ENCODE results near the gene ANGPTL7.

DNA sequence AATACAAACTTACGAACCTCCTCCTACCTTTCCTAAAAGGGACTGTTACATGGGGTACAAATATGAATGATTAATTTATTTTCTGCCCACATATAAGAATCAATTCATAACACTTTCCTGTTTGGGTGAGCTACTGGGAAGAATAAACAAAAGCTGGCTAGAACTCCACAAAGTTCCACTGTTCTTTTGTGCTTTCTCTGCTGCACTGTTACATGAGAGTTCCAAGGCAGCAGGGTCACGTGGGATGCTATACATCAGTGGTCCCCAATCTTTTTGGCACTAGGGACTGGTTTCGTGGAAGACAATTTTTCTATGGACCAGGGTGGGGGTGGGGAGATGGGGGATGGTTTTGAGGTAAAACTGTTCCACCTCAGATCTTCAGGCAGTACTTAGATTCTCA is 2.2 kb upstream of the ANGPTL7 start:
- TF ChIP-seq POLR2A (IDR thresholded peaks at IDR 0.05): no peak
- TF ChIP-seq, protein P1, sequence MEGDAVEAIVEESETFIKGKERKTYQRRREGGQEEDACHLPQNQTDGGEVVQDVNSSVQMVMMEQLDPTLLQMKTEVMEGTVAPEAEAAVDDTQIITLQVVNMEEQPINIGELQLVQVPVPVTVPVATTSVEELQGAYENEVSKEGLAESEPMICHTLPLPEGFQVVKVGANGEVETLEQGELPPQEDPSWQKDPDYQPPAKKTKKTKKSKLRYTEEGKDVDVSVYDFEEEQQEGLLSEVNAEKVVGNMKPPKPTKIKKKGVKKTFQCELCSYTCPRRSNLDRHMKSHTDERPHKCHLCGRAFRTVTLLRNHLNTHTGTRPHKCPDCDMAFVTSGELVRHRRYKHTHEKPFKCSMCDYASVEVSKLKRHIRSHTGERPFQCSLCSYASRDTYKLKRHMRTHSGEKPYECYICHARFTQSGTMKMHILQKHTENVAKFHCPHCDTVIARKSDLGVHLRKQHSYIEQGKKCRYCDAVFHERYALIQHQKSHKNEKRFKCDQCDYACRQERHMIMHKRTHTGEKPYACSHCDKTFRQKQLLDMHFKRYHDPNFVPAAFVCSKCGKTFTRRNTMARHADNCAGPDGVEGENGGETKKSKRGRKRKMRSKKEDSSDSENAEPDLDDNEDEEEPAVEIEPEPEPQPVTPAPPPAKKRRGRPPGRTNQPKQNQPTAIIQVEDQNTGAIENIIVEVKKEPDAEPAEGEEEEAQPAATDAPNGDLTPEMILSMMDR (IDR thresholded peaks at IDR 0.05): no peak

Measured in Peyer's patch (tissue), 4 donors.